Lung (tissue), 12 donors: ENCODE measurements around the gene MAST4. TPM values are rescaled to one million over a fixed set of nuclear protein-coding genes. Genes with fewer than 3 reads are reported as not detected.

Source experiments
- ATAC-seq: fragments of 200-7000 bp; cut with Tn5 transposase; one replicate; pipeline ENCODE4 v1.9.1; 2020; ENCODE audit warnings: moderate number of reproducible peaks; ENCODE audit not compliant: insufficient read depth, low FRiP score
- DNase-seq, 3 donors: peaks; one replicate each; pipeline ENCODE4 v3.0.0-alpha.2; 2013 to 2017
- H3K27ac ChIP-seq, 2 donors: one replicate each; pipeline ENCODE4 v1.5.1; 2013; ENCODE audit warnings: mild to moderate bottlenecking in 2 of 2, moderate library complexity in 2 of 2, control low read depth in 1 of 2, inconsistent platforms in 1 of 2, low read depth in 1 of 2, low read length in 1 of 2
- H3K27me3 ChIP-seq, 3 donors: one replicate each; pipeline ENCODE4 v1.5.1; 2013; ENCODE audit warnings: low read length in 2 of 3; ENCODE audit not compliant: control insufficient read depth in 3 of 3, insufficient read depth in 3 of 3
- H3K36me3 ChIP-seq, 4 donors: one replicate each; pipeline ENCODE4 v1.5.1; 2013; ENCODE audit warnings: low read length in 4 of 4, mild to moderate bottlenecking in 1 of 4, moderate library complexity in 1 of 4; ENCODE audit not compliant: control insufficient read depth in 4 of 4, insufficient read depth in 4 of 4
- H3K4me1 ChIP-seq, 5 donors: one replicate each; pipeline ENCODE4 v1.5.1; 2013; ENCODE audit warnings: low read length in 5 of 5, mild to moderate bottlenecking in 2 of 5, moderate library complexity in 1 of 5; ENCODE audit not compliant: control insufficient read depth in 5 of 5, insufficient read depth in 5 of 5
- H3K4me3 ChIP-seq: one replicate; pipeline ENCODE4 v1.5.1; 2013; ENCODE audit warnings: mild to moderate bottlenecking, control low read depth, moderate library complexity
- H3K9ac ChIP-seq, 2 donors: one replicate each; pipeline ENCODE4 v1.5.1; 2013; ENCODE audit warnings: low read length in 2 of 2, control low read depth in 1 of 2; ENCODE audit not compliant: insufficient read depth in 1 of 2
- H3K9me3 ChIP-seq, 4 donors: one replicate each; pipeline ENCODE4 v1.5.1; 2013; ENCODE audit warnings: low read length in 3 of 4, mild to moderate bottlenecking in 1 of 4, moderate library complexity in 1 of 4; ENCODE audit not compliant: control insufficient read depth in 4 of 4, insufficient read depth in 3 of 4
- WGBS, 2 donors: extraction: QIAGEN DNeasy Blood & Tissue Kit; methylation state at CpG; one replicate each; pipeline ENCODE4 v1.1.7; 2013; 5-methylcytosine and 5-hydroxymethylcytosine counted together
- polyA plus RNA-seq, 2 donors: library from polyadenylated mRNA; stranded (reverse); fragments of 200-250 nt; gene quantifications; one replicate each; pipeline ENCODE4 v1.2.1, GENCODE V29; 2013
- total RNA-seq, 2 donors: library from RNA; depleted of rRNA in 1 of 2; stranded (reverse); fragments of >200 nt in 1 of 2; gene quantifications; one replicate each; pipeline ENCODE4 v1.2.1, GENCODE V29; 2014 to 2021
- TF ChIP-seq, protein P1 (sequence below): IDR thresholded peaks from 2 replicates; pipeline ENCODE4 v1.5.1; 2012; ENCODE audit warnings: mild to moderate bottlenecking; ENCODE audit errors: control extremely low read depth, extremely low read depth
- donor health status: control.
- donor health status: control.
- donor health status: Bipolar disorder and iron deficiency.
- donor health status: healthy.
- donor health status: DM: yes; HTN: yes; CAD: no.

The MAST4 gene
- total and polyA plus RNA-seq, 4 donors, result 13.9 to 153 (median 46.2) TPM

GRCh38 chr5:67031692-67032091 lies 435.5 kb downstream of the MAST4 start:
- H3K4me1 ChIP-seq, result peaks cover 3 to 87% (median 48%) of the 10 kb centered on the region in 5 donors
- no peak for DNase-seq
- no peak overlapping the region for H3K4me3 ChIP-seq
- H3K9me3 ChIP-seq, result no peaks in the 10 kb centered on the region
- H3K27me3 ChIP-seq, result no peaks in the 10 kb centered on the region
- 48 to 50% methylated on average over 3 of the region's 3 CpGs for WGBS, 2 donors
- no peak overlapping the region for H3K9ac ChIP-seq
- peaks cover 0 to 5% (median 0%) of the 10 kb centered on the region in 4 donors for H3K36me3 ChIP-seq
- TF ChIP-seq, protein P1, sequence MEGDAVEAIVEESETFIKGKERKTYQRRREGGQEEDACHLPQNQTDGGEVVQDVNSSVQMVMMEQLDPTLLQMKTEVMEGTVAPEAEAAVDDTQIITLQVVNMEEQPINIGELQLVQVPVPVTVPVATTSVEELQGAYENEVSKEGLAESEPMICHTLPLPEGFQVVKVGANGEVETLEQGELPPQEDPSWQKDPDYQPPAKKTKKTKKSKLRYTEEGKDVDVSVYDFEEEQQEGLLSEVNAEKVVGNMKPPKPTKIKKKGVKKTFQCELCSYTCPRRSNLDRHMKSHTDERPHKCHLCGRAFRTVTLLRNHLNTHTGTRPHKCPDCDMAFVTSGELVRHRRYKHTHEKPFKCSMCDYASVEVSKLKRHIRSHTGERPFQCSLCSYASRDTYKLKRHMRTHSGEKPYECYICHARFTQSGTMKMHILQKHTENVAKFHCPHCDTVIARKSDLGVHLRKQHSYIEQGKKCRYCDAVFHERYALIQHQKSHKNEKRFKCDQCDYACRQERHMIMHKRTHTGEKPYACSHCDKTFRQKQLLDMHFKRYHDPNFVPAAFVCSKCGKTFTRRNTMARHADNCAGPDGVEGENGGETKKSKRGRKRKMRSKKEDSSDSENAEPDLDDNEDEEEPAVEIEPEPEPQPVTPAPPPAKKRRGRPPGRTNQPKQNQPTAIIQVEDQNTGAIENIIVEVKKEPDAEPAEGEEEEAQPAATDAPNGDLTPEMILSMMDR, result no peak
- H3K27ac ChIP-seq, result peak overlapping the region in 1 of 2 donors; percentile 79
- no peak for ATAC-seq

DNA sequence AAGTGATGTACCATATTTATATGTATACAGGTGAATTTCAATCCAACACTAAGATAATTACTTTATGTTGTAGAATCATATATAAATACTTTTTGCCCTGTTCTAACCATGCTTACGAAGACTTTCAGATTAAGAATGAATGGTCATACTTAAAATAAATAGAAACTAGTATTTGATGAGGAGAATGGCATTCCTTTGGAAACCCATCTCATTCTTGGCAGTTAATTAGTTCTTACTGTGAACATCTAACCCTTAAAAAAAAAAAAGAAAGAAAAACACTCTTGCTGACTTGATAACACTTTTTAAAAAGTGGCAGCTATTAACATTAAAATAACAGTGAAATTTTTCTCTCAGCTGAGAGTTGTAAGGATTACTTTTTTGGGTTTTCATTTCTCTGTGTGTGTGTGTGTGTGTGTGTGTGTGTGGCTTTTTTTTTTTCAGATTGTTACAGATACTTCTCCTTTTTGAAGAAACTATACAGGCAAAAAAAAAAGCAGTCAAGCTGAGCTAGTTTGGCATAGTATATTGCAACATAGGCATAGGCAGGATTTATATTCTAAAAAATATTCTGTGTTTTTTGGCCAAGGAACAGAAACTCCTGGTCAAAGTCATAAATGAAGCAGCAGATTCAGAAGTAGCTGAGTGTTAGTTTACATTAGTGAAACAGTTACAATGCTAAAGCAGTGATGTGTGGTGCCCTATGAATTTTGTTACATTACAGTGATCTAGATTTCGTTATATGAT lies 436.9 kb downstream of the MAST4 start:
- H3K36me3 ChIP-seq, result peaks cover 0 to 5% (median 0%) of the 10 kb centered on the region in 4 donors
- no peaks in the 10 kb centered on the region for H3K27me3 ChIP-seq
- no peak overlapping the region for H3K9ac ChIP-seq
- peak overlapping the region in 1 of 2 donors; percentile 33 for H3K27ac ChIP-seq
- H3K4me1 ChIP-seq, result peaks cover 3 to 76% (median 50%) of the 10 kb centered on the region in 5 donors
- no peaks in the 10 kb centered on the region for H3K9me3 ChIP-seq
- WGBS, 2 donors, result 41 to 60% methylated on average over 2 of the region's 2 CpGs
- peak in 2 of 3 donors; percentile 91 to 92 for DNase-seq
- no peak for ATAC-seq
- TF ChIP-seq, protein P1, result no peak
- no peak overlapping the region for H3K4me3 ChIP-seq

GRCh38 chr5:67033880-67034651 lies 437.9 kb downstream of the MAST4 start:
- peaks cover 3 to 71% (median 52%) of the 10 kb centered on the region in 5 donors for H3K4me1 ChIP-seq

More at GRCh38 chr5:67033880-67034651, 437.9 kb downstream of the MAST4 start:
- Histone ChIP-seq H3K9me3 (no peaks in the 10 kb centered on the region), H3K9ac (no peak overlapping the region), H3K36me3 (peaks cover 0 to 5% (median 0%) of the 10 kb centered on the region in 4 donors), H3K4me3 (no peak overlapping the region), H3K27ac (peak overlapping the region; percentile 24 to 66), H3K27me3 (no peaks in the 10 kb centered on the region)
- 37 to 52% methylated on average over 8 of the region's 8 CpGs for WGBS, 2 donors
- ATAC-seq, result peak; percentile 34
- TF ChIP-seq, protein P1, result no peak
- peak in 2 of 3 donors; percentile 57 to 71 for DNase-seq
